GM12878 (cell line): ENCODE results near the gene DHRS1. TPM values are rescaled to one million over a fixed set of nuclear protein-coding genes. Genes with fewer than 3 reads are reported as not detected.

Experiments
- CTCF ChIP-seq, 3 experiments: IDR thresholded peaks in 2 of 3; conservative IDR thresholded peaks in 1 of 3; 2 replicates each; pipeline ENCODE4 v1.5.1; 2011; ENCODE audit warnings: low read depth in 3 of 3, low read length in 3 of 3, mild to moderate bottlenecking in 3 of 3, control low read depth in 2 of 3, moderate library complexity in 2 of 3, inconsistent platforms in 1 of 3, mixed read lengths in 1 of 3; ENCODE audit not compliant: control insufficient read depth in 2 of 3, insufficient read depth in 1 of 3; ENCODE audit errors: extremely low read depth in 1 of 3
- E2F8 ChIP-seq: fragments of 450-650 bp; IDR thresholded peaks from 2 replicates; pipeline ENCODE4 v1.6.1; 2018; ENCODE audit warnings: mild to moderate bottlenecking, low read depth, moderate library complexity; ENCODE audit not compliant: partially characterized antibody
- EGR1 ChIP-seq, 2 experiments: IDR thresholded peaks; 1 replicate in 1 of 2; 2 replicates in 1 of 2; pipeline ENCODE4 v1.6.1; 2011 to 2012; ENCODE audit warnings: low read depth in 2 of 2, low read length in 2 of 2, borderline replicate concordance in 1 of 2, mild to moderate bottlenecking in 1 of 2, moderate library complexity in 1 of 2
- ELK1 ChIP-seq: IDR thresholded peaks from 2 replicates; pipeline ENCODE4 v1.6.1; 2012; ENCODE audit warnings: low read depth, low read length, improper control_type of control experiment
- HSF1 ChIP-seq: fragments of 150-350 bp; IDR thresholded peaks from 2 replicates; pipeline ENCODE4 v1.6.1; 2014; ENCODE audit warnings: mild to moderate bottlenecking, low read depth, low read length
- IKZF1 ChIP-seq: fragments of 450-650 bp; conservative IDR thresholded peaks from 2 replicates; pipeline ENCODE4 v1.6.1; 2017; ENCODE audit warnings: antibody characterized with exemption, mild to moderate bottlenecking
- KAT2A ChIP-seq: conservative IDR thresholded peaks from 2 replicates; pipeline ENCODE4 v1.6.1; 2011; ENCODE audit warnings: low read depth, low read length; ENCODE audit not compliant: control insufficient read depth
- NR2C1 ChIP-seq: fragments of 450-650 bp; IDR thresholded peaks from 2 replicates; pipeline ENCODE4 v1.6.1; 2017; ENCODE audit warnings: antibody characterized with exemption, mild to moderate bottlenecking, moderate library complexity
- NR2C2 ChIP-seq: IDR thresholded peaks from 2 replicates; pipeline ENCODE4 v1.6.1; 2011; ENCODE audit warnings: borderline replicate concordance, low read depth; ENCODE audit not compliant: control insufficient read depth, insufficient read length
- PRDM15 ChIP-seq: fragments of 450-650 bp; formaldehyde crosslinking; IDR thresholded peaks from 2 replicates; pipeline ENCODE4 v1.4.0; 2020; ENCODE audit warnings: mild to moderate bottlenecking, moderate library complexity
- RELB ChIP-seq: fragments of 450-650 bp; IDR thresholded peaks from 2 replicates; pipeline ENCODE4 v1.6.1; 2017; ENCODE audit warnings: low read depth, mild to moderate bottlenecking, moderate library complexity
- TARDBP ChIP-seq: IDR thresholded peaks from 2 replicates; pipeline ENCODE4 v1.6.1; 2016; ENCODE audit warnings: borderline replicate concordance
- ZBED1 ChIP-seq: IDR thresholded peaks from 2 replicates; pipeline ENCODE4 v1.6.1; 2016; ENCODE audit warnings: borderline replicate concordance
- ZNF274 ChIP-seq: IDR thresholded peaks from one replicate; pipeline ENCODE4 v1.8.0; 2011; ENCODE audit not compliant: insufficient read length, insufficient read depth
- ZNF622 ChIP-seq: fragments of 450-650 bp; IDR thresholded peaks from 2 replicates; pipeline ENCODE4 v1.6.1; 2017; ENCODE audit warnings: mild to moderate bottlenecking, inconsistent platforms
- polyA plus RNA-seq, 11 experiments: library from polyadenylated mRNA; depleted of rRNA in 4 of 11; unstranded in 6 of 11; stranded (reverse) in 5 of 11; fragments of >200 nt; fragmentation: Nextera tagmentation in 4 of 11; fragmentation: Illumina TruSeq in 1 of 11; extraction: Ambion mirVana in 4 of 11; extraction: Trizol in 1 of 11; gene quantifications; 1 replicate in 1 of 11; 2 replicates in 10 of 11; pipeline versions ENCODE4 v1.2.1 to v1.2.3, GENCODE V29; 2011 to 2016; ENCODE audit warnings: inconsistent platforms in 2 of 11, missing spikeins in 2 of 11, low read depth in 1 of 11
- total RNA-seq, 4 experiments: library from RNA; depleted of rRNA in 3 of 4; stranded (reverse); fragments of >200 nt in 3 of 4; fragmentation: Illumina TruSeq in 1 of 4; extraction: Trizol in 1 of 4; gene quantifications; 2 replicates each; pipeline versions ENCODE4 v1.2.1 to v1.2.3, GENCODE V29; 2013 to 2021

DHRS1 gene
- total and polyA plus RNA-seq, 10 of the 15 experiments (the other 5 are each of a cell fraction or from before 2014, with no cell fraction given), result 12.1 to 45.0 (median 25.7) TPM

- TF ChIP-seq CTCF (IDR thresholded peaks at IDR 0.05 in 2 of 3, conservative IDR thresholded peaks at IDR 0.05 in 1 of 3; ENCODE audit: control insufficient read depth in 2 of 3, extremely low read depth in 1 of 3, insufficient read depth in 1 of 3, low read depth in 3 of 3, low read length in 3 of 3) (peak; percentile 84 to 93 (median 86); a peak in 5 of 6 replicates), ZNF274 (no peak), EGR1 (IDR thresholded peaks at IDR 0.05; ENCODE audit: borderline replicate concordance in 1 of 2, low read depth in 2 of 2, low read length in 2 of 2) (peak in 1 of 2 experiments; percentile 81; a peak in 2 of 3 replicates), KAT2A (no peak), ZBED1 (no peak), NR2C1 (peak; percentile 67), TARDBP (no peak), HSF1 (0 out of 2 replicates have a peak, but pooled peaks have one; percentile 11), PRDM15 (CRISPR knock-in tag) (no peak), E2F8 (no peak), IKZF1 (peak; percentile 95), ZNF622 (no peak), ELK1 (peak; percentile 84), RELB (0 out of 2 replicates have a peak, but pooled peaks have one; percentile 68), NR2C2 (no peak)
Observed at GRCh38 chr14:24271134-24271833, 28.3 kb downstream of the DHRS1 start, which contains the start of gene RABGGTA (continued).
